Bone marrow (tissue), 2 donors: ENCODE measurements around the gene SEMA6B.
"Not testable (repeated sequence)": the region's sequence is repeated elsewhere in the genome, so short reads cannot be mapped to it uniquely, and the experiment has no call there.

Experiments used
- DNase-seq, 2 donors: peaks; one replicate each; lab custom pipeline; 2025; lab: John Stamatoyannopoulos, UW

The SEMA6B gene

GRCh38 chr19:4559569-4559968 lies at the start of gene SEMA6B:
Gene SEMA6B (minus strand): TSS chr19:4559684. CDS start chr19:4558457, 1,227 bp downstream.
- DNase-seq: peak; percentile 18 to 29

- no peak for DNase-seq
Measured at GRCh38 chr19:4606921-4607678, 47.6 kb upstream of the SEMA6B start.

- no peak for DNase-seq
Measured at GRCh38 chr19:4606181-4606580, 46.7 kb upstream of the SEMA6B start.

- DNase-seq: no peak
Measured at GRCh38 chr19:4604912-4605311, 45.4 kb upstream of the SEMA6B start.

GRCh38 chr19:4602915-4603314 lies 43.4 kb upstream of the SEMA6B start:
- no peak for DNase-seq

GRCh38 chr19:4602173-4602788 lies 42.8 kb upstream of the SEMA6B start:
- DNase-seq: no peak

GRCh38 chr19:4600893-4601292 lies 41.4 kb upstream of the SEMA6B start:
- no peak for DNase-seq

- DNase-seq: no peak
Measured at GRCh38 chr19:4600082-4600481, 40.6 kb upstream of the SEMA6B start.

GRCh38 chr19:4598712-4599111 lies 39.2 kb upstream of the SEMA6B start:
- DNase-seq: no peak

- peak; percentile 29 to 57 for DNase-seq
Measured at GRCh38 chr19:4597975-4598671, 38.6 kb upstream of the SEMA6B start.

- DNase-seq: no peak
Measured at GRCh38 chr19:4597278-4597974, 37.9 kb upstream of the SEMA6B start.

- DNase-seq: no peak
Measured at GRCh38 chr19:4596033-4596904, 36.8 kb upstream of the SEMA6B start.

GRCh38 chr19:4595158-4595557 lies 35.7 kb upstream of the SEMA6B start:
- not testable (repeated sequence) for DNase-seq

GRCh38 chr19:4594201-4594600 lies 34.7 kb upstream of the SEMA6B start:
- DNase-seq: no peak

- peak in 1 of 2 donors; percentile 75 for DNase-seq
Measured at GRCh38 chr19:4593409-4593851, 33.9 kb upstream of the SEMA6B start.

- no peak for DNase-seq
Measured at GRCh38 chr19:4592445-4592844, 33.0 kb upstream of the SEMA6B start.

GRCh38 chr19:4591320-4591719 lies 31.8 kb upstream of the SEMA6B start:
- DNase-seq: no peak

- DNase-seq: no peak
Measured at GRCh38 chr19:4590559-4590958, 31.1 kb upstream of the SEMA6B start.

GRCh38 chr19:4589579-4590410 lies 30.3 kb upstream of the SEMA6B start:
- DNase-seq: peak in 1 of 2 donors; percentile 33

GRCh38 chr19:4588291-4588761 lies 28.8 kb upstream of the SEMA6B start:
- DNase-seq: no peak
